NCI-H2227 (cell line): ENCODE results near the gene BACE2.
"Not testable (repeated sequence)": the region's sequence is repeated elsewhere in the genome, so short reads cannot be mapped to it uniquely, and the experiment has no call there.

Experiments
- DNase-seq: peaks from one replicate; lab custom pipeline; 2025; ENCODE audit not compliant: unreplicated experiment; lab: John Stamatoyannopoulos, UW

The BACE2 gene

GRCh38 chr21:41182547-41182946 lies 14.6 kb downstream of the BACE2 start:
- DNase-seq = no peak

- no peak for DNase-seq
Measured at GRCh38 chr21:41183575-41183974, 15.6 kb downstream of the BACE2 start.

GRCh38 chr21:41185802-41186201 lies 17.8 kb downstream of the BACE2 start:
- no peak for DNase-seq

GRCh38 chr21:41186755-41187536 lies 19.0 kb downstream of the BACE2 start:
- no peak for DNase-seq

- DNase-seq = no peak
Measured at GRCh38 chr21:41187537-41188025, 19.6 kb downstream of the BACE2 start.

GRCh38 chr21:41188486-41189149 lies 20.7 kb downstream of the BACE2 start:
- no peak for DNase-seq

GRCh38 chr21:41189150-41189745 lies 21.3 kb downstream of the BACE2 start:
- no peak for DNase-seq

GRCh38 chr21:41192552-41192951 lies 24.6 kb downstream of the BACE2 start:
- DNase-seq = not testable (repeated sequence)

GRCh38 chr21:41195311-41195710 lies 27.4 kb downstream of the BACE2 start:
- DNase-seq = no peak

GRCh38 chr21:41196993-41197392 lies 29.0 kb downstream of the BACE2 start:
- no peak for DNase-seq

GRCh38 chr21:41197582-41197981 lies 29.6 kb downstream of the BACE2 start:
- DNase-seq = no peak

GRCh38 chr21:41198647-41199046 lies 30.7 kb downstream of the BACE2 start:
- DNase-seq = not testable (repeated sequence)

- no peak for DNase-seq
Measured at GRCh38 chr21:41199123-41199522, 31.2 kb downstream of the BACE2 start.

- DNase-seq = no peak
Measured at GRCh38 chr21:41199588-41199987, 31.6 kb downstream of the BACE2 start.

GRCh38 chr21:41201385-41201784 lies 33.4 kb downstream of the BACE2 start:
- DNase-seq = no peak

GRCh38 chr21:41204736-41205135 lies 36.8 kb downstream of the BACE2 start:
- DNase-seq = no peak

GRCh38 chr21:41207401-41208375 lies 39.7 kb downstream of the BACE2 start:
- DNase-seq = no peak

- DNase-seq = no peak
Measured at GRCh38 chr21:41208376-41208763, 40.4 kb downstream of the BACE2 start.

- DNase-seq = no peak
Measured at GRCh38 chr21:41209016-41209619, 41.2 kb downstream of the BACE2 start.

GRCh38 chr21:41210426-41211059 lies 42.6 kb downstream of the BACE2 start:
- DNase-seq = no peak
